H9 (cell line): ENCODE results near the gene LTB4R. TPM values are rescaled to one million over a fixed set of nuclear protein-coding genes. Genes with fewer than 3 reads are reported as not detected.

Experiments
- DNase-seq: peaks from one replicate; pipeline ENCODE4 v3.0.0-alpha.2; 2017
- H2AFZ ChIP-seq: one replicate; pipeline ENCODE4 v1.6.1; 2013; ENCODE audit warnings: mild to moderate bottlenecking, low read length, control low read depth, moderate library complexity
- H2AK5ac ChIP-seq: 2 replicates; pipeline ENCODE4 v1.6.1; 2013; ENCODE audit warnings: low read length, control low read depth, mixed read lengths; ENCODE audit not compliant: insufficient read length
- H2BK120ac ChIP-seq: one replicate; pipeline ENCODE4 v1.6.1; 2013; ENCODE audit warnings: low read depth, mild to moderate bottlenecking, low read length, control low read depth, inconsistent platforms; ENCODE audit not compliant: poor library complexity, severe bottlenecking
- H2BK12ac ChIP-seq: 2 replicates; pipeline ENCODE4 v1.6.1; 2013; ENCODE audit warnings: low read length, control low read depth, mixed read lengths, low read depth; ENCODE audit not compliant: insufficient read length
- H2BK15ac ChIP-seq: 2 replicates; pipeline ENCODE4 v1.6.1; 2013; ENCODE audit warnings: low read depth, low read length, control low read depth
- H2BK20ac ChIP-seq: one replicate; pipeline ENCODE4 v1.6.1; 2013; ENCODE audit warnings: low read depth, mild to moderate bottlenecking, low read length, control low read depth, inconsistent platforms; ENCODE audit not compliant: poor library complexity, severe bottlenecking
- H2BK5ac ChIP-seq: 2 replicates; pipeline ENCODE4 v1.6.1; 2013; ENCODE audit warnings: low read length, control low read depth, mixed read lengths; ENCODE audit not compliant: insufficient read length
- H3K14ac ChIP-seq: 2 replicates; pipeline ENCODE4 v1.6.1; 2013; ENCODE audit warnings: low read length, control low read depth; ENCODE audit not compliant: insufficient read depth
- H3K18ac ChIP-seq: 2 replicates; pipeline ENCODE4 v1.6.1; 2013; ENCODE audit warnings: low read depth, mild to moderate bottlenecking, mixed read lengths, low read length, control low read depth; ENCODE audit not compliant: insufficient read length
- H3K23ac ChIP-seq: 2 replicates; pipeline ENCODE4 v1.6.1; 2013; ENCODE audit warnings: low read length, control low read depth, mixed read lengths, low read depth; ENCODE audit not compliant: insufficient read length
- H3K23me2 ChIP-seq: 2 replicates; pipeline ENCODE4 v1.6.1; 2013; ENCODE audit warnings: low read depth, mild to moderate bottlenecking, mixed read lengths, low read length, control low read depth; ENCODE audit not compliant: insufficient read length, poor library complexity, severe bottlenecking
- H3K27ac ChIP-seq: 2 replicates; pipeline ENCODE4 v1.5.1; 2013; ENCODE audit warnings: low read length, control low read depth, mixed read lengths, low read depth; ENCODE audit not compliant: insufficient read length
- H3K27me3 ChIP-seq: 2 replicates; pipeline ENCODE4 v1.6.1; 2013; ENCODE audit warnings: low read length, control low read depth, inconsistent platforms; ENCODE audit not compliant: insufficient read depth
- H3K4ac ChIP-seq: 2 replicates; pipeline ENCODE4 v1.6.1; 2013; ENCODE audit warnings: low read depth, mild to moderate bottlenecking, control low read depth, inconsistent platforms, low read length, moderate library complexity
- H3K4me1 ChIP-seq: 2 replicates; pipeline ENCODE4 v1.6.1; 2013; ENCODE audit warnings: low read length, control low read depth, inconsistent platforms; ENCODE audit not compliant: insufficient read depth
- H3K4me2 ChIP-seq: 2 replicates; pipeline ENCODE4 v1.6.1; 2013; ENCODE audit warnings: low read length, control low read depth, mixed read lengths; ENCODE audit not compliant: insufficient read length, insufficient read depth
- H3K56ac ChIP-seq: 2 replicates; pipeline ENCODE4 v1.6.1; 2013; ENCODE audit warnings: low read depth, mild to moderate bottlenecking, mixed read lengths, low read length, control low read depth; ENCODE audit not compliant: insufficient read length
- H3K79me1 ChIP-seq: 2 replicates; pipeline ENCODE4 v1.6.1; 2013; ENCODE audit warnings: low read depth, mild to moderate bottlenecking, moderate library complexity, low read length, control low read depth, inconsistent platforms; ENCODE audit not compliant: insufficient read depth, poor library complexity, severe bottlenecking
- H3K79me2 ChIP-seq: 2 replicates; pipeline ENCODE4 v1.6.1; 2013; ENCODE audit warnings: low read length, control low read depth, inconsistent platforms; ENCODE audit not compliant: insufficient read depth
- H3K9ac ChIP-seq: 2 replicates; pipeline ENCODE4 v1.6.1; 2013; ENCODE audit warnings: low read length, control low read depth, mixed read lengths; ENCODE audit not compliant: insufficient read length; ENCODE audit errors: extremely low read depth
- H3K9me3 ChIP-seq: one replicate; pipeline ENCODE4 v1.6.1; 2013; ENCODE audit warnings: low read depth, low read length, inconsistent platforms; ENCODE audit not compliant: control insufficient read depth
- H3T11ph ChIP-seq: one replicate; pipeline ENCODE4 v1.6.1; 2013; ENCODE audit warnings: mild to moderate bottlenecking, low read length, control low read depth, inconsistent platforms
- H4K20me1 ChIP-seq: one replicate; pipeline ENCODE4 v1.6.1; 2013; ENCODE audit not compliant: control insufficient read depth, insufficient read length, insufficient read depth
- H4K5ac ChIP-seq: 2 replicates; pipeline ENCODE4 v1.6.1; 2013; ENCODE audit warnings: low read depth, mild to moderate bottlenecking, mixed read lengths, low read length, control low read depth; ENCODE audit not compliant: insufficient read length
- H4K8ac ChIP-seq: replicated peaks from 2 replicates; pipeline ENCODE4 v1.6.1; 2013; ENCODE audit warnings: low read length, control low read depth, mixed read lengths, low read depth; ENCODE audit not compliant: insufficient read length
- H4K91ac ChIP-seq: 2 replicates; pipeline ENCODE4 v1.6.1; 2013; ENCODE audit warnings: low read depth, mild to moderate bottlenecking, moderate library complexity, mixed read lengths, low read length, control low read depth; ENCODE audit not compliant: insufficient read length
- H3K27ac Mint-ChIP-seq, 3 experiments: 2 replicates in 2 of 3; 3 replicates in 1 of 3; pipeline ENCODE4 v1.8.0; 2020 to 2021; ENCODE audit warnings: mixed read lengths in 3 of 3, mild to moderate bottlenecking in 1 of 3, moderate library complexity in 1 of 3
- H3K27me3 Mint-ChIP-seq: 2 replicates; pipeline ENCODE4 v1.8.0; 2021; ENCODE audit warnings: low read depth, mild to moderate bottlenecking, moderate library complexity, mixed read lengths
- H3K36me3 Mint-ChIP-seq, 3 experiments: 2 replicates in 2 of 3; 3 replicates in 1 of 3; pipeline ENCODE4 v1.8.0; 2020 to 2021; ENCODE audit warnings: low read depth in 3 of 3, mixed read lengths in 3 of 3; ENCODE audit not compliant: insufficient read depth in 1 of 3
- H3K4me1 Mint-ChIP-seq, 2 experiments: 2 replicates each; pipeline ENCODE4 v1.8.0; 2020; ENCODE audit warnings: mixed read lengths in 2 of 2
- H3K4me3 Mint-ChIP-seq, 2 experiments: 2 replicates in 1 of 2; 3 replicates in 1 of 2; pipeline ENCODE4 v1.8.0; 2020 to 2021; ENCODE audit warnings: mild to moderate bottlenecking in 2 of 2, mixed read lengths in 2 of 2, moderate library complexity in 1 of 2
- H3K9me3 Mint-ChIP-seq, 2 experiments: 2 replicates in 1 of 2; 3 replicates in 1 of 2; pipeline ENCODE4 v1.8.0; 2020; ENCODE audit warnings: mild to moderate bottlenecking in 2 of 2, mixed read lengths in 2 of 2, moderate library complexity in 1 of 2
- CTCF ChIP-seq: fragments of 200-600 bp; sonication (generic); conservative IDR thresholded peaks from 3 replicates; pipeline ENCODE4 v1.8.0; 2021; ENCODE audit warnings: antibody characterized with exemption, mild to moderate bottlenecking
- WGBS: extraction: QIAGEN DNeasy Blood & Tissue Kit; methylation state at CpG from one replicate; pipeline ENCODE4 v1.1.7; 2013; ENCODE audit warnings: missing lambda C conversion rate, low lambda C conversion rate, mixed read lengths; ENCODE audit not compliant: insufficient read length; ENCODE audit errors: extremely low coverage; 5-methylcytosine and 5-hydroxymethylcytosine counted together
- total RNA-seq: library from RNA; stranded (reverse); gene quantifications from 2 replicates; pipeline ENCODE4 v1.2.1, GENCODE V29; 2021

The LTB4R gene
- total RNA-seq, 1 experiment from 2014 or later: 8.9 TPM

GRCh38 chr14:24293525-24293924 lies 17.8 kb upstream of the LTB4R start:
- peaks cover 8 to 10% of the 10 kb centered on the region in 2 experiments for H3K4me1 Mint-ChIP-seq
- Histone ChIP-seq H2BK20ac (no peak overlapping the region), H3K27ac (no peak overlapping the region), H3K4me2 (no peak overlapping the region), H2BK15ac (no peak overlapping the region), H2BK120ac (no peak overlapping the region), H4K91ac (no peak overlapping the region), H3K4me1 (no peaks in the 10 kb centered on the region), H3T11ph (no peak overlapping the region), H3K4ac (no peak overlapping the region), H3K18ac (no peak overlapping the region), H3K14ac (no peak overlapping the region), H3K9me3 (no peaks in the 10 kb centered on the region), H2AFZ (no peak overlapping the region), H3K79me2 (no peaks in the 10 kb centered on the region), H3K56ac (no peak overlapping the region), H3K23me2 (no peaks in the 10 kb centered on the region), H2BK12ac (no peak overlapping the region), H3K9ac (no peak overlapping the region), H3K23ac (no peak overlapping the region), H4K8ac (no peak overlapping the region), H4K5ac (no peak overlapping the region), H2AK5ac (no peak overlapping the region), H3K79me1 (no peaks in the 10 kb centered on the region), H3K27me3 (no peaks in the 10 kb centered on the region), H4K20me1 (no peaks in the 10 kb centered on the region), H2BK5ac (no peak overlapping the region)
- no CpG with 5 or more reads among the region's 2 CpGs for WGBS
- TF ChIP-seq CTCF: no peak
- H3K9me3 Mint-ChIP-seq: no peaks in the 10 kb centered on the region; a peak in 1 of 5 replicates
- H3K27me3 Mint-ChIP-seq: no peaks in the 10 kb centered on the region
- no peak for DNase-seq
- no peak overlapping the region for H3K27ac Mint-ChIP-seq
- no peak overlapping the region for H3K4me3 Mint-ChIP-seq
- peaks cover 7 to 48% (median 17%) of the 10 kb centered on the region in 3 experiments for H3K36me3 Mint-ChIP-seq
